ENCODE results near the gene GPC6.
A peak's percentile ranks its signal among the peaks of the same experiment; 100 is the strongest.

The GPC6 gene

DNA sequence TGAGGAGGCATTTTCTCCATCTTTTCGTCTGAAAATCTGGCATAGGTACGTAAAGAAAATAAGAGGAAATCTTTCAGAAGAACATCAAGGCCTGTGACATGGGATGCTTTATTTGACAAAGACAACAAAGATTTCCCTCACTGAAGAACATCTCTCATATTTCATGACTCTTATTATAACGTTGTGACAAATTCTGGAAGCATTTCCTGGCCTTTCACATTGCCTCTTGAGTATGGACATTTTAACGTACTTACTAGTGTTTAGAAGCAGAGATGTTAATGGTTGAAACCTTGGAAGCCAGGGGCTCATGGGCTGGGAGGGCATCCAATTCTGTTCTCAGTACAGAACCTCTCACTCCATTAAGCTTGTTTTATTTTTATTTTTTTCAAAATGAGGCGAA lies 1042.1 kb downstream of the GPC6 start:
- no peak overlapping the region for H3K27ac ChIP-seq
- TF ChIP-seq CTCF (conservative IDR thresholded peaks at IDR 0.05), result no peak
- no peak for TF ChIP-seq ZFX (IDR thresholded peaks at IDR 0.05)

DNA sequence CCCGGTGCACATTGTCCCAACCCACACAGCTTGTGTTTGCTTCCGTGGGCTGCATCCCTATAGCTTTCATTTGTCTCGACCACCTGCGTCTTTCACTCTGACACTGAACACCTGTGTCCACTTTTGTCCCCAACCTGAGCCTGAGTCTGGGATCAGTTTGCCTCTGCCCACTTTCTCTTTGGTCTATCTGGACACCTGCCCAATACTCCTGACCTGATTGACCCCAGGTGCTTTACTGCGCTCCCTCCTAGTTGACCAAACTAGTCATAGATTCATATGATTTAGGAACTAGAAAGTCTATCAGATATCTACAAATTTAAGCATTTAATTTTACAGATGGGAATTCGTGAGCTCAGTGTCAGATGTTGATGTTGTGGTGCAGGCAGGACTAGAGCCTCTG lies 1043.0 kb downstream of the GPC6 start:
- no peak for TF ChIP-seq CTCF (conservative IDR thresholded peaks at IDR 0.05)
- no peak for TF ChIP-seq ZFX (IDR thresholded peaks at IDR 0.05)
- H3K27ac ChIP-seq, result no peak overlapping the region

- TF ChIP-seq ZFX (IDR thresholded peaks at IDR 0.05), result no peak
- peak; percentile 14 for TF ChIP-seq CTCF (conservative IDR thresholded peaks at IDR 0.05)
- no peak overlapping the region for H3K27ac ChIP-seq
These were observed 1043.9 kb downstream of the GPC6 start for GRCh38 chr13:94270556-94270955.

DNA sequence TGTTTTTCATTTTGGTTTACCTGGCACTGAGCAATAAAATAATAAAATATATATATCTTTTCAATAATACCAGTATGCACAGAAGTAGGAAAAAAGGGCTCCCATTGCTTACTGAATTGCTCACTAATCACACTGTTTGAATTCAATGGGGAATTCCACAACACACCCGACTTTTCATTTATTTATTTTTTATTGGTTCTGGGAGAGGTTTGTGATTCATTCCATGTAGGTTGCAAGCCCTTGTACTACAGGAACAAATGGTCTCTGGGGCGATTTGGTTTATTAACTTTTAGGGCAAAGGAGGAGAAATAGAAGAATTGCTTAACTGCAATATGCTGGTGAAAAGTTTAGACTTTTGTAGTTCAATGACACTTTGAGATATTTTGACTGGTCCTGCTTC lies 1045.4 kb downstream of the GPC6 start:
- H3K27ac ChIP-seq, result no peak overlapping the region
- TF ChIP-seq CTCF (conservative IDR thresholded peaks at IDR 0.05), result no peak
- TF ChIP-seq ZFX (IDR thresholded peaks at IDR 0.05), result no peak

DNA sequence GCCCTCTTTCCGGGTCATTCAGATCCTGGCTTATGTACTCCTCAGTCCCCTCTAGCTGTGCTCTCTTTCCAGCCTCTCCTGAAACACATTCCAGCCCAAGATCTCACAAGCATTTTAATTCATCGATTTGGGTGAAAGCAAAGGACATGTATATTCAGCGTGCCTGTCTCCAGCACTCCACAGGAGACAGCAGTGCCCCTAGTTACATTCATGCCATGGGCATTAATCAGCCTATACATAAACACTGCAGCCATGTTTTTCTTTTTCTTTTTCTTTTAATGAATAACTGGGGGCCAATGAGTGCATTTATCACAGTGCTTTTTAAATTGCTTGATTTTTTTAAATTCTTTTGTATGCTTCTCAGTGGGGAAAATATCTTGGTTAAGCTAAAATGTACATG lies 1053.7 kb downstream of the GPC6 start:
- no peak overlapping the region for H3K27ac ChIP-seq
- TF ChIP-seq ZFX (IDR thresholded peaks at IDR 0.05), result no peak
- TF ChIP-seq CTCF (conservative IDR thresholded peaks at IDR 0.05), result no peak

DNA sequence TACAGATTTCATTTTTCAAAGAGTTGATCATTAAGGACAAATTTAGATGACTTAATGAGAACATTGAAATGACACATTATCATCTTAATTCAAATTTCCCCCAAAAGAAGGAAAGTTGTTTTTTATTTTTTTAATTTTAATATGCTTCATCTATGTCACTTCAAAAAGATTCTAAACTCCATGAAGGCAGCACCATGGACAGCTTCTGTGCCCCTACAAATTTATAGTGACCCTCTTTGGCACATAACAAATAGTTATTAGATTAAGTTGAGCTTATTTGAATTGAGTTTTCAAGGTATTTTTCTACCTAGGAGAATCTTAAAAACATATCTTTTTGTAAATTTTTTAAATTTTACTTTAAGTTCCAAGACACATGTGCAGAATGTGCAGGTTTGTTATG lies 1054.2 kb downstream of the GPC6 start:
- H3K27ac ChIP-seq, result no peak overlapping the region
- TF ChIP-seq CTCF (conservative IDR thresholded peaks at IDR 0.05) (no peak), ZFX (IDR thresholded peaks at IDR 0.05) (no peak)

DNA sequence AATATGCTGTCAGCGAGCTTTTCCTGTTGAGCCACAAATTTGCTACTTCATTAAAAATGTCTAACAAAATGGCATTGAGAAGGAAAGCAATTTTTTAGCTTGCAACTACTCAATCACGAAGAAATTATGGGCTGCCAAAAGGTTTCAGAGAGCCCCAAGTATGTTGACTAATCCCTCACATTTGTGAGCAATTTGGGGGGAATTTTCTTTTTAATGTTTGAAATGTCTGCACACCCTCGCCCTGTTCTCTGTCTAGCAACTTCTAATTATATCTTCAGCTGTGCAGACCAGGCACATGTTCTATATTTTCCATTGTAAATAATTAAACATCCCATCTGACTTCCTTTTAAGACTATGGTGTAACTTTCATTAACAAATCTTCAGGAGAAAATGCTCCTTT lies 1060.0 kb downstream of the GPC6 start:
- no peak for TF ChIP-seq ZFX (IDR thresholded peaks at IDR 0.05)
- H3K27ac ChIP-seq, result no peak overlapping the region

- no peak overlapping the region for H3K27ac ChIP-seq
- no peak for TF ChIP-seq CTCF (conservative IDR thresholded peaks at IDR 0.05)
- no peak for TF ChIP-seq ZFX (IDR thresholded peaks at IDR 0.05)
These were observed 1065.2 kb downstream of the GPC6 start for GRCh38 chr13:94291631-94292322.
